Activated naive CD4-positive, alpha-beta T cell treated with anti-CD3 and anti-CD28 coated beads, Interleukin-2, amount 50 U/mL, for 16 hours (primary cell): Measurements from ENCODE around the gene ZNF853.

Source experiments
- DNase-seq: peaks from one replicate; pipeline ENCODE4 v3.0.0-alpha.2; 2020

ZNF853 gene

DNA sequence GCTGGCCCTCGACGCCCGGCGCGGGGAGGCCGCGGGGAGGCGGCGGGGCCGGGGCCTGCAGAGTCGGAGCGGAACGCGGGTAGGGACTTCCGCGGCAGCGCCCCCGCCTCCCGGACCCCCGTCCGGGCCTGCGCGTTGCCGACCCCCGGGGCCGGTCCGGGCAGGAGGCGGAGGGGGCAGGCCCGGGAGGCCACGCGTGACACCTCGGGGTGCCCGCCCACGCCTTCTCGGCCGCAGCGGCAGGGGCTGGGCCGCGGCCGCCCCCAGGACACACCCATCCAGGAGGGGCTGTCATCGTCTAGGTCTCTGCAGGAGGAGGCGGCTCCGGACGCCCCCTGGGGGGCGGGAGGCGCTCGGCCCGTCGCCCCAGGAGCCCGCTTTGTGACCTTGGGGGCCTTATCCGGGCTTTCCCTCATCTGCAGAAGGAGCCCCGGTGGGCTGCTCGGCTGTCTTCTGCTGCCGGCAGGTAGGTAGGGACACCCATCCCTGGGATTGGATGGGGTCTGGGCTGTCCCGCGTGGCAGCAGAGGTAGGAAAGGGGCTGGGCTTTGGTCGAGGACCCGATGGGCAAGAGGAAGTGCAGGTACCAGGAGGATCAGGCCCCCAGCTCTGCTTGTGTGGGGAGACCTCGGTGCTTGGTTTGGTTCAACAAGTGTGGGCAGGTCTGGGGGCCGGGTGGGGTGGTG lies 22.3 kb downstream of the ZNF853 start:
- peak; percentile 56 for DNase-seq

DNA sequence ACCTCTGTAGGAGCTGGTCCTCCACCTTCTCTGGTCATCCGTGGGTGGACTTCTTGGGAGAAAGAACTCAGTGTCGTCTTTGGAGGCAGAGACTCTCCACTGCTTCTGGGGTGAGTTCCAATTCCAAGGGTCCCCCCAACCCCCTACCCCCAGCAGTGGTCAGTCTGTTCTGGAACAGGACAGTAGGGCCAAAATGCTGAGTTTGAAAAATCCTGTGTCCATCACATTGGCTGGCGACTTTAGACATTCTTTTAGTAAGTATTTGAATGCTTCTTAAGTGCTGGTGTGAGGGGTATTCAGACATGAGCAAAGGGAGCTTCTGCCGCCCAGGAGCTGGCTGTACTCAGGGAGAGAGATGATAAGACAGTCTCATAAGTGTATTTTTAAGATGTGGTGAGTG lies 23.6 kb downstream of the ZNF853 start:
- no peak for DNase-seq

DNA sequence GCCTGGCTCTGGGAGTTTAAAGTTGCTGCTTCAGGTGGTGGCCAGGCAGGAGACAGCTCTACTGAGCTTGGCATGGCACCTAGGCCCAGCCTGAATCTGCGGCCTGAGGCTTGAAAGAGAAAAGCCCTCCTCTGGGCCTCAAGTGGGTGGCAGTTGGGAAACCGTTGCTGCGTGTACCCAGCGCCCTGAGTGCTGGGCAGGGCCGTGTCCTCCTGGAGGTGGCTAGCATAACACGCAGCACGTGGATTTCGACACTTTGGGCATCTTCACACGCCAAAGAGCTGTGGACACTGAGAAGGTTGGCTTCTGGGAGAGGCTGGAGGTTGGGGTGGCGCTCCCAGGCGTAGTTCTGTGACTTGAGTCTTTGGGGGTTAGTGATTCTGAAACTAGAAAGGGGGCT lies 24.2 kb downstream of the ZNF853 start:
- DNase-seq: no peak

DNA sequence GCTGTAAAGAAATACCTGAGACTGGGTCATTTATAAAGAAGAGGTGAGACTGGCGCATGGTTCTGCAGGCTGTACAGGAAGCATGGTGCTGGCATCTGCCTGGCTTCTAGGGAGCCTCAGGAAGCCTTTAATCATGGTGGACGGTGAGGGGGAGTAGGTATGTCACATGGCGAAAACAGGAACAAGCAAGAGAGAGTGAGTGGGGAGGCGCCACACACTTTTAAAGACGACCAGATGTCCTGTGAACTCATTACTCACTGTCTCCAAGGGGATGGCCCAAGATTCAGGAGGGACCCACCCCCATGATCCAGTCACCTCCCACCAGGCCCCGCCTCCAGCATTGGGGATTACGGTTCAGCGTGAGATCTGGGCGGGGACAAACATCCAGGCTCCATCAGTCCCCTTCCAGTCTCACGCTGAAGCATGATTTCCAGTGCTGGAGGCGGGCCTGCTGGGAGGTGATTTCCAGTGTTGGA lies 24.9 kb downstream of the ZNF853 start:
- peak; percentile 38 for DNase-seq

DNA sequence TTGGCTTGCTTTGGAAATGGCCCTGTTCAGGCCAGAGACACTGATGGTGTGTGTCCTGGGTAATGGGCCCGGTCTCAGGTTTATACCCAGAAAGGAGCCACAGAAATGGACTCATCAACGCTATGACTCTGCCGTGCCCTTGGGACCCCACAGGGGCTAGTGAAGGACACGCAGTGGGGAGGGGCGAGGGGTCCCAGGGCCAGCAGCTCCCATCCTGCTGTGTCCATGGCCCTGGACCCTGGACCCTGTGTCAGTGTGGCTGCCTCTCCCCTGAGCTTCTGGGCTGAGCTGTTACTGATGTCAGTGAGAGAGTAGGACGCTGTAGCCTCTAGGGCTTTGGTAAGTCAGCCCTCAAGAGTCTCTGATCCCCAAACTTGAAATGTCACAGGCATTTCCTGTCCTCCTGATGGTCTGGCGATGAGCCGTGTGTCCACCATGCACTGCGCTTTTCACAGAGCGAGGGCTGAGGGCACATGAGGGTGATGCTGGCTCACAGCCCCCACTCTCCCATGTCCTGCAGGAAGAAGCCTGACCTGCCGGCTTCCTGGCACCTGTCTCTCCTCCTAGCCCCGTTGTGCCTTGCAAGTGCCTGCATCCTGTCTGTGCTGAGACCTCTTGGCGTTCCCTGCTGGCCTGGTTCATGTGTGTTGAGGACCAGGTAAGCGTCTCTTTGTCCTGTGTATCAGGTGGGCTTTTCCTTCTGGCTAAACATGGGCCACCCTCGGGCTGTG lies 26.1 kb downstream of the ZNF853 start:
- no peak for DNase-seq

DNA sequence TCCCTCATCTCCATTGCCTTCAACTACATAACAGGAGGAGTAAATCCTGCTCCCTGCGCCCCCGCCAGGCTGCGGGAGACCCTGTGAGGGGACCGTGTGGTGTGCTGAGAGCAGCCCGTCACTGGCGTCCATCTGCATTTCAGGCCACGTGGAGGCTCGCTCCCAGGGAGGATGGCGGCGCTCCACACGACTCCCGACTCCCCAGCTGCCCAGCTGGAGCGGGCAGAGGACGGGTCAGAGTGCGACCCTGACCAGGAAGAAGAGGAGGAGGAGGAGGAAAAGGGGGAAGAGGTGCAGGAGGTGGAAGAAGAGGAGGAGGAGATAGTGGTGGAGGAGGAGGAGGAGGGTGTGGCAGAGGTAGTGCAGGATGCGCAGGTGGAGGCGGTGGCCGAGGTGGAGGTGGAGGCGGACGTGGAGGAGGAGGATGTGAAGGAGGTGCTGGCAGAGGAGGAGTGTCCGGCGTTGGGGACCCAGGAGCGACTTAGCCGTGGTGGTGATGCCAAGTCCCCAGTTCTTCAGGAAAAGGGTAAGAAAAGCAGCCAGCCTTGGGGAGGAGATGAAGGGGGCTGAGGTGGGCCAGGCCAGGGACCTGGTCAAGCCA lies 26.9 kb downstream of the ZNF853 start:
- DNase-seq: no peak

DNA sequence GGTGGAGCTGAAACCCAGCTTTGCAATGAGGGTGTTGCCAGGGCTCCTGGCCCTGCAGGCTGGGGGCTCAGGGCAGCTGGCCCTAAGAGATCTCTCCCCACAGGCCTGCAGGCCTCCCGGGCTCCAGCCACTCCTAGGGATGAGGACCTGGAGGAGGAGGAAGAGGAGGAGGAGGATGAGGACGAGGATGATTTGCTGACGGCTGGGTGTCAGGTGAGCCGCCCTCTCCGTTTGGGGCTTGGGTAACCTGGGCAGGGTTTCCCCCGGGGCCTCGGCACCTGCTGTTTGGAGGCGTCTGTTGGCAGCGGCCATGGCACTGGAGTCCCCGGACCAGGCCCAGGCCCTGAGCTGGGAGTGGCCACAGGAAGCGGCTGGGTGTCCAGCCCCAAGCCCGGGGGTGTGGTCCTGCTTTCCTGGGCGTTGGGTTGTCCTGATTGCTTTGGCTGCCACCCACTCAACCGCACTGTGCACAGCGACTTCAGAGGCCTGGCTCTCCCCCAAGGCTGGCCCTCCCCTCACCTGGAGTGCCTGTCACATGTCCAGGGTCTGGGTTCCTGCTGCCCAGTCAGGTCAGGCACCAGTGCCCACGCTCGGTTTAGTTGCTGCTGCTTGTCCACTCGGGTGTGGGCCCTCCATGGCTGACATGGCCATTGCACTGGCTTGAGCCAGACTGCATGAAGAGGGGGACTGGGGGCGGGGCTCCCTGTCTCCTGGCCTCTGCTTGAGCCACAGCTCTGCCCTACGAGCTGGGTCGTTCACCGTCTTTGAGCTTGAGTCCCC lies 27.6 kb downstream of the ZNF853 start:
- no peak for DNase-seq

DNA sequence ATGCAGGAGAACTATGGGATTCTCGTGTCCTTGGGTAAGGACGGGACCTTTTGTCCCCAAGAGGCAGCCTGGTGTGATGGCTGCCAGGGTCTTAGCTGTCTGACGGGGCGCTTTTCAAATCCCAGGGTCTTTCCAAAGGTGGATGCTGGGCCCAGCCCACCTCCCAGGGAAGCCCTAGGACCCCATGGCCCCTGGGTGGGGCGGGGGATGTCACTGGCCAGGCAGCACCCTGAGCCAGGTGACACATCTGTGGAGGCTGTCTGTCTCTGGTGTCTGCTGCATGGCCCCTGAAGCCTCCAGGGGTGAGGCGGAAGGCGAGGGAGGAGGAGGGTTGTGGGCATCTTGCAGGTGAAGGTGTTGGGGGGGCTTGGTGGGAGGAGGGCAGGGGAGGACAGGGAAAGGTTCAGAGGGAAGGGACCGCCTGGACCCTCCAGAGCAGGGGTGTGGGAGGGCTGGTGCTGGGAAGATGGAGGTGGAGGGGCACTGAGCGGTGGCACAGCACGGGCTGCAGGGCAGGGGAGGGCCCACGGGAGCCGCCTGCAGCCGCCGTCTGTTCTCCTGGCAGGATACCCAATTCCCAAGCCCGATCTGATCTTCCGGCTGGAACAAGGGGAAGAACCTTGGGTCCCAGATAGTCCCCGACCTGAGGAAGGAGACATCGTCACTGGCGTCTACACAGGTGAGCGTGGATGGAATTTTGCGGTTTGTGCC lies 28.7 kb downstream of the ZNF853 start:
- DNase-seq: no peak

DNA sequence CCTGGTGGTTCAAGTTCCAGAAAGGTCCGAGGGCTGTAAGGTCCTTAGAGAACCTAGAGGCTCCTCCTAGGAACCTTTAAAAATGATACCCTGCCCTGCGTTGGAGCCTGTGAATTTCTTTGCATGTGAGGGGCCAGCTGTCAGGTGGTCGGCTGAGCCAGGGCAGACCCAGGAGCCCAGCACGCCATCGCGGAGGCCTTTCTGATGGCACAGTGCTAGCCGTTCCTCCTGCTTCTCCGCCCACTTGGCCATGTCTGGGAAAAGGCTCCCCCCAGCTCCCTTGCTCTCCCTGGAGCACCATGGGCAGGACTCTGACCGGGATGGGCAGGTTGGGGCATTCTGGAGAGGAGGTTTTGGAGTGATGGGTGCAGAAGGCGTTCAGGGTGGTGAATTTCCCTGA lies 29.3 kb downstream of the ZNF853 start:
- no peak for DNase-seq

DNA sequence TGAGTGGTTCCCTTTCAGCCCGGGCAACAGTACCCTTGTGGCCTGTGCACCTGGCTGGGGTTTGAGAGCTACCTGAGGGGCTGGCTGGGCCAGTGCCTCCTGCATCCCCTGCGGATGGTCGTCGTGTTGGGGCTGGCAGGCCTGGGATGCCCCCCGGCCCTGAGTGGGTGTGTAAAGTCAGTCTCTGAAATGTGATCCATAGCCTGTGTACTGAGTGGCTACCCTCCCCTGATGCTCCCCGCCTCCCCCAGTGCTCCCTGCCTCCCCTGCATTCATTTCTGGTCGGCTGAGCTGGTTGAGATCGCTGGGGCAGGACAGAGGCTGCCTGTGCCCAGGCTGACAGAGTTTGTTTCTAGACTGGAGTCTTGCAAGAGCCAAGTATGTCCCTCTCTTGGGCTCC lies 31.1 kb downstream of the ZNF853 start:
- DNase-seq: no peak

DNA sequence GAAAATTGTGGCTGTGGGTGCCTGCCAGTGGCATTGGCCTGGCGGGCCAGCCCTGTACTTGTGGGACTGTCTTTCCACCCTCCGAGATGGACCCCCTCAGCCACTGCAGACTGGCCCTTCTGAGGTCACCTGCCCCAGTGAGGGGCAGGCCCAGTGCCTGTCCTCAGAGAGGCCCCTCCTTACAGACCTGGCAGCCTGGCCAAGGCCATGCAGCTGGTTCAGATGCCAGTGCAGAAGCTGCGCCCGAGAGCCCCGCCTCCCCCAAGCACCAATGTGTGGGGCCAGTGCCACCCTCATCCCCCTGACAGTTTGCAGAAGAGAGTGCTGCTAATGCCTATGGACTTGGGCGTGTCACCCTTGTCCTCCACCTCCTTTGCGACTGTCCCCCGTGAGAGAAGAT lies 31.7 kb downstream of the ZNF853 start:
- DNase-seq: no peak

DNA sequence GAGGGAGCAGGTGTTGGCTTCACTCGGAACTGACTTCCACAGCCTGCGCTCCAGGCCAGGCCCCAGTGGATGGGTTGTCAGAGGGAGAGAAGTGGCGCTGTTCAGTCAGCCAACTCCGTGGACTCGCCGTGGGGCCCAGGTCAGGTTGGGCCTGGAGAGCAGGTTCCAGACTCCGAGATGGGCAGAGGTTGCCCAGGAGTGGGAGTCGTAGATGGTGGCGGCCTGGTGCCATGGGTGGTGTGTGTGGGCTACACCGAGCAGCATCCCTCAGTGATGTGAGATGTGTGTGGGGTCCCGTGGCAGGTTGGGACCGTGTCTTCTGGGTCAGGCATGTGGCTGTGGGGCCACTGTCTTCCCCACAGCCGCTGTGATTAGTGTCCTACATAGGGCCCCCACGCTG lies 32.1 kb downstream of the ZNF853 start:
- no peak for DNase-seq

DNA sequence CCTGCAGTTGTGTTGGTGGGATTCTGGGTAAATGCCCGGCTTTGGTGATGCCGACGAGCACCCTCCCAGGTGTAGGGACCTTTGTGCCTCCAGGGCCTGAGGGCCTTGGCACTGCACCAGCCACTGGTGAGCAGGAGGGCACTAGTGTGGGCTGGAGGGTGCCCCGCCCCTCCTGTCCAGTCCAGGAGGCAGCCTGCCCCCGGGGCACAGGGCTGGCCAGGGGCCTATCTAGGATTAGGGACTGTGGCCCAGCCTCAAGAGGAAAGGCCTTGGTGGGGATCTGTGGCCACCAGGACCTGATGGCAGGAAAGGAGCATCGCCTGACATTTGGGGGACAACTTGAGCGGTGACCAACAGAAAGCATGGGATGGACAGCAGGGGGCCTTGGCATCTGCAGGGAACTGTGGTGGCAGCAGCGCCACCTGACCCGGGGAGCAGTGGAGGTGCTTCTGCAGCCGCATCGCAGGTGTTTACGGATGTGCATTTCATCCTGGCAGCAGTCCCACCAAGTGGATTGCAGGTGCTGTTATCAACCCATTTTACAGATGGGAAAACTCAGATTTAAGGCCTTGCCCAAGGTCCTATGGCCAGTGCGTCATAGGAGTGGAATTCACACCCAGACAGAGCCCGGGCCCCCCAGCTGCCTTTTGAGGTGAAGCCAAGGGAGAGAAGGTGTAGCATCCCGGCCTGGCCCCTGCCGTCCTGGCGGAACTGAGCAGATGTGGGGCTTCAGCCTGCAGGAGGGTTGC lies 32.8 kb downstream of the ZNF853 start:
- no peak for DNase-seq

DNA sequence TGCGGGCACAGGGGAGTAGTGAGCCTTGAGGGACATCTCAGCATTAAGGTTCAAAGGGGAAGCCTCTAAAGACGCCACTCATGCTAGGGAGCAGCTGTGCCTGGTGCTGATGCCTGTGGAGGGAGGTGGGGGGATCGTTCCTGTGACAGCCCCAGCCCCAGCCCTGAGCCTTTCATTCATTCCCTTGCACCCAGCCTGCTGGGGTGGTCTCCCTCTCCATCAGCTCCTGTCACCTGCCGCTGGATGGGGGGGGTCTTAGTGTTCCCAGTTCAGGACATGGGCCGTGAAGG lies 33.4 kb downstream of the ZNF853 start:
- DNase-seq: no peak

DNA sequence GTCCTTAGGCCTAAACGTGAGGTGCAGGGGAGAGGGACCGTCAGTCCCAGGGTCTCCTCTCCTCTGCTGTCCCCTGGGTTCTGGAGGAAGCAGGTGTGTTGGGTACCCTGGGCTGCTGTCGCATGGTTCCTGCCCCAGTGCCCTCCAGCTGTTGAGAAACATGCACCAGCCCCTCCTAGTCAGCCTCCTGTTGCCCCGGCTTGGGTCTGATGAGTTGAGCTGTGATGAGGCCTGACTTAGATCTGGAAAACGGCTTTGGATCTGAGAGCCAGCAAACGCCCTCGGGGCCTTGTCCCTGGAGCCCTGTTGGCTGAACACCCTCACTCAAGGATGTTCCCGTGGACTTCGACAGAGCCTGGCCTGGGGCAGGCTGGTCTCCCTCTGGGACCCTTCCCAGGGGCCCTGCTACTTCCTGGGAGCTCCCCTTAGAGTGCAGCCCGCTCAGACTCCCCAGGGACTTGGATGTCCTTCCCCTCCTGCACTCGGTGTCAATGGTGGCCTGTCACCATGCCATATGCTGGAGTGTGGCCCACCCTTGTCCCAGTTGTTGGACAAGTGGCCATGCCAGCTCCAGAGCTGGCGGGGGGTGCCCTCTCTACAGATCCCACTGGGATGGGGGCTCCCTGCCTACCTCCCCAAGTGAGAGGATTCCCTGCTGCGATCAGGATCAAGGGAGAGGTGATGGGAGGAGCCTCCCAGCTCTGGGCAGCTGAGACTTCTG lies 34.0 kb downstream of the ZNF853 start:
- no peak for DNase-seq

DNA sequence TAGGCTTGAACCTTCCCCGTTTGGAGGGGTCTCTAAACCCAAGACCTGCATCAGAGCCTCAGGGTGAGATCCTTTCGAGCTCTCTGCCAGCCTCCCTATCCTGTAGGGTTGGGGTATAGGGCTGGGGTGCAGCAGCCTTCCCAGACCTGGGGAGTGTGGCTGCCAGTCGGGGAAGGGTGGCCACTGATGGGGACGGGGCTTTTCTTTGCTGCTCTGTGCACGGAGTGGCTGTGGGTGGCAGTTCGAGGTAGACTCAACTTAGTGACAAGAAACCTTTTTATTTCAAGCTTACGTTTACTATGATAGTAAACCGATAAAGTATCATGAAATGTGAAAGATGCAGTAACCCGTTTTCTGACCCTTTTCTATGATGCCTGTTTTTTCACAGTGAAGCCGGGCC lies 34.7 kb downstream of the ZNF853 start:
- no peak for DNase-seq

DNA sequence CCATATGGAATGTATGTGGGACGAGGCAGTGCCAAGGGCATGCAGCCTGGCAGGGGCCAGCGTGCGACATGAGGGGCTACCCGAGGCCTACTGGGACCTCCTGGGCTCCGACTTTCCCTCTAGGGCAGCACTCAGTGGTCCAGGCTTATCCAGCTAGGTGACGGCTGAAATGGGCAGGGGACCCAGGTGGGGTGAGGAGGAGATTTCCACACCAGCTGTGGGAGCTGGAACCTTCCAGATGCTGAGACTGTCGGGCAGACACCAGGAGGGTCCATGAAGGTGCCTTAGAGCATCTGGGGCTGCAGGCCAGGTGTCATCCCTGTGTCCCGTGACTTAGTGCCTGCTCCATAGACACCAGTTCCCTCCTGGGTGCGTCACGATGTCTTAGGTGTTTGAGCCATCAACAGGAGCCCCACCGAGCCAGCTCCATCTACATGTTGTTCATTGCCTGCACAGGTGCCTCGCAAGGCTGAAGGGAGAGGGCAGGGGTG lies 35.2 kb downstream of the ZNF853 start:
- DNase-seq: no peak

DNA sequence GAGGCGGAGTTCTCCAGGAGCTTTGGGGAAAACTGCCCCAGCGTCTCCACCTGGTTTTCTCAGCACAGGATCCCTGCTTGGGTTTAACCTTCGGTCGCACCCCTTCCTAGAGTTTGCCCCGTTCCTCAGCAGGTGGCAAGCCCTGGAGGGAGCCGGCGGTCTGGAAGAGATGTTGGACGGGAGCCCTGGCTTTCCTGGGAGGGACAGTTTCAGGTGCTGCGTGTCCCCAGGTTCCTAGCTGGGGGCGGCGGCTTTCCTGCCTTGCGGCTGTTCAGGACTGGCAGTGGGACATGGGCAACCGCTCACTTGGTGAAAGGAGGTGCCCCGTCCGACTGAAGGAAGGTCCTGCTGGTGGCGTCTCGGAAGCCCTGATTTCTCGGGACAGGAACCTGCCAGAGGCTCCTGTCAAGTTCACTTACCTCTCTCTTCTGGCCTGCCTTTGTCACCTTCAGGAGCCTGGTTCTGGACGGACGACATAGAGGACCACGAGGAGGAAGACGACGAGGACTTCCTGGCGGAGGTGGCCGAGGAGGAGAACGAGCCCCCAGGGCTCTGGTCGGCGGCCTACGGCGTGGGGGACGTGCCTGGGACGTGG lies 36.5 kb downstream of the ZNF853 start:
- DNase-seq: no peak

DNA sequence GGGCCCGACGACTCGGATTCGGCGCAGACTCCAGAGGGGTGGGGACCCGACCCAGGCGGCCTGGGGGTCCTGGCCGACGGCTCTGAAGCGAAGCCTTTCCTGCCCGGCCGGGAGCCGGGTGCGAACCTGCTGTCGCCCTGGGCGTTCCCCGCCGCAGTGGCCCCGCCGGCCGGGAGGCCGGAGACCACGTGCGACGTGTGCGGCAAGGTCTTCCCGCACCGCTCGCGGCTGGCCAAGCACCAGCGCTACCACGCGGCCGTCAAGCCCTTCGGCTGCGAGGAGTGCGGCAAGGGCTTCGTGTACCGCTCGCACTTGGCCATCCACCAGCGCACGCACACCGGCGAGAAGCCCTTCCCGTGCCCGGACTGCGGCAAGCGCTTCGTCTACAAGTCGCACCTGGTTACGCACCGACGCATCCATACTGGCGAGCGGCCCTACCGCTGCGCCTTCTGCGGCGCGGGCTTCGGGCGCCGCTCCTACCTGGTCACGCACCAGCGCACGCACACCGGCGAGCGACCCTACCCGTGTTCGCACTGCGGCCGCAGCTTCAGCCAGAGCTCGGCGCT lies 37.1 kb downstream of the ZNF853 start:
- no peak for DNase-seq
